Psoas muscle (tissue), 8 donors: ENCODE results near the gene DIO1. TPM values are rescaled to one million over a fixed set of nuclear protein-coding genes. Genes with fewer than 3 reads are reported as not detected.

Experiments used
- ATAC-seq, 4 donors: fragments of 200-7000 bp; cut with Tn5 transposase; one replicate each; pipeline ENCODE4 v1.9.1; 2020; ENCODE audit warnings: moderate library complexity in 3 of 4, mild to moderate bottlenecking in 2 of 4
- DNase-seq, 2 donors: peaks; one replicate each; pipeline ENCODE4 v3.0.0-alpha.2; 2020
- H3K27ac ChIP-seq: fragments of 200-600 bp; one replicate; pipeline ENCODE4 v1.8.0; 2022
- H3K27me3 ChIP-seq, 3 donors: fragments of 200-600 bp in 1 of 3; one replicate each; pipeline versions ENCODE4 v1.6.1 to v1.8.0; 2013 to 2022; ENCODE audit warnings: low read length in 2 of 3, mild to moderate bottlenecking in 2 of 3, moderate library complexity in 1 of 3; ENCODE audit not compliant: insufficient read depth in 3 of 3
- H3K36me3 ChIP-seq, 2 donors: fragments of 200-600 bp in 1 of 2; one replicate each; pipeline versions ENCODE4 v1.6.1 to v1.8.0; 2013 to 2022; ENCODE audit warnings: low read depth in 1 of 2, mild to moderate bottlenecking in 1 of 2, moderate library complexity in 1 of 2; ENCODE audit not compliant: insufficient read depth in 1 of 2
- H3K4me1 ChIP-seq: fragments of 200-600 bp; one replicate; pipeline ENCODE4 v1.8.0; 2022
- H3K4me3 ChIP-seq: fragments of 200-600 bp; one replicate; pipeline ENCODE4 v1.8.0; 2022; ENCODE audit warnings: mild to moderate bottlenecking
- H3K9me3 ChIP-seq: fragments of 200-600 bp; one replicate; pipeline ENCODE4 v1.8.0; 2022
- CTCF ChIP-seq: fragments of 200-600 bp; IDR thresholded peaks from one replicate; pipeline ENCODE4 v1.8.0; 2022; ENCODE audit warnings: antibody characterized with exemption
- WGBS, 3 donors: extraction: QIAGEN DNeasy Blood & Tissue Kit; methylation state at CpG; one replicate each; pipeline versions ENCODE4 v1.1.6 to v1.1.7; 2013; 5-methylcytosine and 5-hydroxymethylcytosine counted together
- intact Hi-C, 2 donors: fragments of 100-400 bp; cut with DNase I; formaldehyde crosslinking; loops; one replicate each; pipeline versions ENCODE4 v1.11.0 to v1.14.2; 2022
- polyA plus RNA-seq, 3 donors: library from polyadenylated mRNA; stranded (reverse); fragments of 200-250 nt; gene quantifications; one replicate each; pipeline ENCODE4 v1.2.3, GENCODE V29; 2013
- total RNA-seq, 4 donors: library from RNA; stranded (reverse); fragmentation: NEBNext Ultra II Directional in 2 of 4; extraction: Animal tissue kit (Norgen Biotek cat#: 25700) in 2 of 4; gene quantifications; one replicate each; pipeline versions ENCODE4 v1.2.1 to v1.2.4, GENCODE V29; 2021 to 2023
- donor health status: healthy with polysubstance abuse.
- donor health status: DM: no; HTN: no; CAD: no; lungs with moderate emphysema.
- donor health status: Bipolar disorder and iron deficiency.
- donor health status: healthy.
- donor health status: DM: yes; HTN: yes; CAD: no.
- donor health status: DM: no; HTN: no; CAD: no.
- donor health status: DM: no; HTN: no; CAD: no.
- donor health status: DM: yes; HTN: yes; CAD: no.

Gene DIO1
- total and polyA plus RNA-seq, 7 donors: not detected

DNA sequence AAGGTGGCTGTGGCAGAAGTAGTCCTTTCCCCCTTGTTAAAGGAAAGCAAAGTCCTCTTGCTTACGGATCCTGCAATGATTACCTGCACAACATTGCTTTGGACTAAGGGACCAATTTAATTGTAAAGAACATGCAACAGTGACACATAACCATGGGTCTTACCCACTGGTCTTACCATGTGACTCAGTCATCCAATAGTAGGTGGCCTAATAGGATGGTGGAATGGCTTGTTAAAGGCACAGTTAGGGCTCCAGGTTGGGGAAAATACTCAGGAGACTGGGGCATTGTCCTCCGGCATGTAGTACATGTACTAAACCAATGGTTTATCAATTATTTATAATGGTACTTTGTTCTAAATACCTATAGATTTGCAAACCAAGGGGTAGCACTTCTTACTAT, 2.3 kb upstream of the DIO1 start:
- H3K4me1 ChIP-seq: peaks cover 3% of the 10 kb centered on the region
- ATAC-seq (no peak), DNase-seq (no peak)
- TF ChIP-seq CTCF: no peak
- no peak overlapping the region for H3K4me3 ChIP-seq
- 85 to 94% (median 93%) methylated on average over 2 of the region's 2 CpGs for WGBS, 3 donors
- no peaks in the 10 kb centered on the region for H3K27me3 ChIP-seq
- H3K9me3 ChIP-seq: no peaks in the 10 kb centered on the region
- intact Hi-C loops: loop anchor here in 1 of 2 donors (2.0 kb wide), 1 partner anchor 53 kb away; the partner anchor contains the start of gene IFT25
- H3K27ac ChIP-seq: no peak overlapping the region
- H3K36me3 ChIP-seq: peaks cover 3 to 20% of the 10 kb centered on the region in 2 donors

DNA sequence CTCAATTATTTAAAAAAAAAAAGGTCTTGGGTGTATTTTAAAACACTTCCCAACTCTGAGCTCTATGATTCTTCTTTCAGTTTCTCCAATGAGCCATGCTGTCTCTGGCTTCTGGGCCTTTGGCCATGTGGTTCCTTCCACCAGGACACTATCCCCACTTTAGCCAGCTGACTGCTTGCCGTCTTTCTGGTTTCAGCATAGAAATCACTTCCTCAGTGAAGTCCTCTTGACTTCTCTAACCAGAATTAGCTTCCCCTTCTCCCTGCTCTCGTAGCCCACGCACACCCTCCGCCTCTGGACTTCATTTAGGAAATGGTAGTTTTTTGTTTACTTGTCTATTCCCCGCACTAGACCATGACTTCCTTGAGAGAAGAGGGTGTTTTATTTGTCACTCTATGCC, 1.1 kb upstream of the DIO1 start:
- WGBS, 3 donors: 68 to 70% (median 69%) methylated on average over 5 of the region's 5 CpGs
- Histone ChIP-seq H3K4me1 (peaks cover 11% of the 10 kb centered on the region), H3K36me3 (peaks cover 0 to 9% of the 10 kb centered on the region in 2 donors), H3K4me3 (no peak overlapping the region), H3K27me3 (no peaks in the 10 kb centered on the region), H3K27ac (peak overlapping the region; percentile 37), H3K9me3 (no peaks in the 10 kb centered on the region)
- TF ChIP-seq CTCF: no peak
- DNase-seq: no peak
- ATAC-seq: no peak
- intact Hi-C loops: no loop called here

DNA sequence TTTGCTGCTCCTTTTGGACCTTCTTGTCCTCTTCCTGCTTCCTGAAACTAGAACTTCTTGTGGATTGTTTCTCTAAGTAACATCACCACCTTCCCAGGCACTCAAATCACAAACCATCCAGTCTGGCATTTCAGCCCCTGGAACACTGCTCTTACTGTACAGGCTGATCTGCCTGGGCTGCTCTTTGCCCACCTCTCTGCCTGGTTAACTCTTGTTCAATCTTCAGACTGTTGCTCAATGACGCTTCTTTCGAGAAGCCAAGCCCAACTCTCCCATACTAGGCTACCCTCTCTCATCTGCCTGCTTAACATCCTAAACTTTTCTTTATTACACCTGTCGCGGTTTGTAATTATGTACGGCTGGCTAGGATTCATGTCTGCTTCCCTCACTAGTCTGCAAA, 657 bp downstream of the DIO1 start:
- no peak overlapping the region for H3K4me3 ChIP-seq
- H3K27ac ChIP-seq: no peak overlapping the region
- peaks cover 26% of the 10 kb centered on the region for H3K4me1 ChIP-seq
- no peaks in the 10 kb centered on the region for H3K27me3 ChIP-seq
- intact Hi-C loops: no loop called here
- DNase-seq (no peak), ATAC-seq (no peak)
- no peaks in the 10 kb centered on the region for H3K36me3 ChIP-seq
- TF ChIP-seq CTCF: no peak
- 84 to 89% (median 85%) methylated on average over 5 of the region's 5 CpGs for whole genome bisulfite sequencing, 3 donors
- H3K9me3 ChIP-seq: no peaks in the 10 kb centered on the region

DNA sequence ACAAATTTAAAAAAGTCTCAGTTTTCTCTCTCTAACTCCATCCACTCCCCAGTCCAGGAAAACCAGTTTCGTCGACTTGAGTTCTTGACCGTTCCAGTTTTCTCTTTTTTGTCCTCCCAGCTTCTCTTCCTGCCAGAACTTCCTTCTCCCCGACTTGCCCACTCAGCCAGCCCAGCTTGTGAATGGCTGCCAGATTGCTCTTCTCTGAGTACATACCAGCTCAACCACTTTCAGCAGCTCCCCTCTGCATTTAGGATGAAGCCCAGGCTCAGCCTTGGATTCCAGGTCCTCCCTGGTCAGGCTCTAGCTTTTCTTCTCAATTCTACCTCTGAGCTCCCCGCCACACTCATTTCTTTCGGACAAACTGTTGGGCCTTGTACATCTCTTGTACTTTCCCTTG, 1.4 kb downstream of the DIO1 start:
- intact Hi-C loops: no loop called here
- Histone ChIP-seq H3K9me3 (no peaks in the 10 kb centered on the region), H3K27me3 (no peaks in the 10 kb centered on the region), H3K36me3 (no peaks in the 10 kb centered on the region), H3K4me3 (no peak overlapping the region), H3K27ac (no peak overlapping the region), H3K4me1 (peaks cover 29% of the 10 kb centered on the region)
- TF ChIP-seq CTCF: no peak
- 73 to 82% (median 73%) methylated on average over 6 of the region's 6 CpGs for WGBS, 3 donors
- DNase-seq (no peak), ATAC-seq (no peak)

DNA sequence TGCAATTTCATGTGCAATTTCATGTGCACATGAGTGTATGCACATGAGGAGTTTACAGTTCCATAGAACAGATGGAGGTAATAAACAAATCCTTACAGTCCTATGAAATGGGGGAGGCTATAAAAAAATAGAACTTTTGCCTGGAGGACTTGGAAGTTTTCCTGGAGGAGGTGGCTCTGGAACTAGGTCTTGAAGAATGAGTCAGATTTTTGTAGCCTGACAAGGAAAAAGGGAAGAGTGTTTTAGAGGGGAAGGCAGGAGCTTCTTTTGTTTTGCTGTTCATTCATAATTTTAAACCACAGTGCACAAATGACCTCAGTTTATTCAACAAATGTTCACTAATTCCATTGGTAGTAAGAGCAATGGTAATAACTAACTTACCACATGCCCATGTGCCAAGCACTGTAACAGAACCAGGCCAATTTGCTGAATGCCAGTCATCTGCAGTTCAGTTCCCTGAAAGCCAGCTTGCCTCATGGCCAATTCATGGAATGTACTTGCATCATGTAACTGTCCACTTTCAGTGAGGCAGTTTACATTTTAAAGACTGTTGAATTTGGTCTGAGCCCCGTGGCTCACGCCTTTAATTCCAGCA, 2.7 kb downstream of the DIO1 start:
- intact Hi-C loops: no loop called here
- Histone ChIP-seq H3K4me1 (peaks cover 29% of the 10 kb centered on the region), H3K27me3 (no peaks in the 10 kb centered on the region), H3K27ac (peak overlapping the region; percentile 47), H3K36me3 (no peaks in the 10 kb centered on the region), H3K4me3 (no peak overlapping the region), H3K9me3 (no peaks in the 10 kb centered on the region)
- DNase-seq: no peak
- ATAC-seq: peak; percentile 68 to 72 (median 71)
- no peak for TF ChIP-seq CTCF
- WGBS, 3 donors: 19 to 38% (median 25%) methylated on average over 2 of the region's 2 CpGs
